Stomach smooth muscle (tissue), 2 donors: ENCODE results near the gene HSF2BP.
"Not testable (repeated sequence)": the region's sequence is repeated elsewhere in the genome, so short reads cannot be mapped to it uniquely, and the experiment has no call there.

Experiments
- H3K27ac ChIP-seq: one replicate; pipeline ENCODE4 v1.7.0; 2013; ENCODE audit warnings: mild to moderate bottlenecking, low read length, inconsistent platforms
- H3K27me3 ChIP-seq, 2 donors: one replicate each; pipeline ENCODE4 v1.7.0; 2013; ENCODE audit warnings: low read length in 2 of 2; ENCODE audit not compliant: insufficient read depth in 2 of 2, control insufficient read depth in 1 of 2
- H3K36me3 ChIP-seq, 2 donors: one replicate each; pipeline ENCODE4 v1.7.0; 2013; ENCODE audit warnings: low read length in 2 of 2; ENCODE audit not compliant: control insufficient read depth in 2 of 2, insufficient read depth in 2 of 2
- H3K4me1 ChIP-seq: one replicate; pipeline ENCODE4 v1.7.0; 2013; ENCODE audit warnings: low read length; ENCODE audit not compliant: control insufficient read depth, insufficient read depth
- H3K4me3 ChIP-seq, 2 donors: one replicate each; pipeline ENCODE4 v1.7.0; 2013; ENCODE audit warnings: low read length in 2 of 2
- H3K9ac ChIP-seq, 2 donors: one replicate each; pipeline ENCODE4 v1.7.0; 2013; ENCODE audit warnings: low read length in 2 of 2, mild to moderate bottlenecking in 1 of 2
- H3K9me3 ChIP-seq, 2 donors: one replicate each; pipeline ENCODE4 v1.7.0; 2013; ENCODE audit warnings: low read length in 2 of 2; ENCODE audit not compliant: control insufficient read depth in 2 of 2
- donor health status: healthy.
- donor health status: Pancreatic carcinoma.

Gene HSF2BP

DNA sequence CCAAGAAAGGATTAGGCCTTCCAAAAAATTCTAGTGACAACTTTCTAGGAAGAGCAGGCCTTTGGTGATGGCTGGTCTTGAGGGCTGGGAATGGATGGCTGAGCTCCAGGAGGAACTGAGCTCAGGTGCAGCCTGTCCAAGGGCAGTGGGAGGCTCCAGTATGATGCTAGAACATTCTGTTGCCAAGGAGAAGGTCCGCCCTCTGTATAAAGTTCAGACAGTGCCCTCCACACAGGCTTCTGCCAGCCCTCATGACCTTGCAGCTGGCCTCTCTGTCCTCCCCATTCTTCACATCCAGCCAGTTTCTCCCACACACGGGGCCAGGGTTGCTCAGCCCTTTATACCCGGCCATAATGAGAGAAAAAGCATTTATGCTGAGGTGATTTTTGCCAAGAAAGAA, 146.3 kb downstream of the HSF2BP start:
- H3K9me3 ChIP-seq, H3K36me3 ChIP-seq, H3K9ac ChIP-seq, H3K27me3 ChIP-seq, H3K27ac ChIP-seq, H3K4me3 ChIP-seq, H3K4me1 ChIP-seq: not testable (repeated sequence)

DNA sequence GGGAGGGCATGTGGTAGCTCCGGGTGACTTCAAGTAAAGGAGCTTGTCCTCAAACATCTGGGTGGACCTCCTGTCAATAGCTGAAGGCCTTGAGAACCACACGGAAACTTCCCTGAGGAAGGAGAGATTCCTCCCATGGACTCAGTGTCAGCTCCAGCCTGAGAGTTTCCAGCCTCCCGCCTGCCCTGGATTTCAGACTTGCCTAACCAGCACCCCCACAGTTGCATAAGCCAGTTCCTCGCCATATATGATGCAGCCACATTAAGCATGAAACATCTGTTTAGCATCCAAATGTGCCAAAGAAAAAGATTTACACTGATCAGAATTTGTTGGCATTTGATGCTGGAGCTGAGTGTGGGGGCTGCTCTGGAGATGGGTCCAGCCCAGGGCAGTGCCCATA, 148.1 kb downstream of the HSF2BP start:
- H3K4me3 ChIP-seq, H3K4me1 ChIP-seq, H3K27me3 ChIP-seq, H3K27ac ChIP-seq, H3K36me3 ChIP-seq, H3K9me3 ChIP-seq, H3K9ac ChIP-seq: not testable (repeated sequence)

DNA sequence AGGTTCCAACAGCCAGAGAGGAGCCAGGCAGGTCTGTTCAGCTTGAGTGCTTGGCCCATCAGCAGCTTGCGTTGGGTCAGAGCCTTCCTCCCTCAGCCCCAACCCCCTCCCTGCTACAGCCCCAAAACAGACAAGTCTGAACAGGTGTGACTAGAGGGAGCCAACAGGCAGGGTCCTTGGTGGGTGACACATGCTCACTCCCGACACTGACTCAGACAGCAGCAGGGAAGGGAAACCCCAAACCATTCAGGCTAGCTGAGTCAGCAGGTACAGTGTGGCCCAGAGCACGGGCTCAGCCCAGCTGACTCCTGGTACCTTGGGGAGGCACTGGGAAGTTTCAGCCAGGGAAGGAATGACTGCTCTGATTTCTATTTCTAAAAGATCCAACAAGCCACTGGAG, 148.6 kb downstream of the HSF2BP start:
- H3K9me3 ChIP-seq = not testable (repeated sequence)

DNA sequence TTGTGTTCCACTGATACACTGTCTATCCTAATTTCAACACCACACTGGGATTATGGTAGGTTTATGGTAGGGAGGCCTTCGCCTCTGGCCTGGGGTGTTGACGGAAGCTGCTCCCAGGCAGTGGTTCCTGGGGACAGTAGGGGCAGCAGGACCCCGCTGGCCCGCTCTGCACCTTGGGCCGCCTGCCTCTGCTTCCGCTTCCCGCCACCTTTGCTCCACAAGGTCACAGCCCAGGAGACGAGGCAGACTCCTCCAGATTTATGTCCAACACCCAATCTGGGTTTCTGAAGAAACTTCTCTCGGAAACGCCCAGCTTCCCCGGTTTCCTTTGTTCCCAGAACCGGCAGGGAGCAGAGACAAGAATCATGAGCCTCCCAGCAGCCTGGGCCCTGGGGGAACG, 155.4 kb downstream of the HSF2BP start:
- not testable (repeated sequence) for H3K27ac ChIP-seq, H3K4me3 ChIP-seq, H3K27me3 ChIP-seq, H3K9me3 ChIP-seq, H3K36me3 ChIP-seq, H3K9ac ChIP-seq, H3K4me1 ChIP-seq

More for the DNA sequence above, 148.6 kb downstream of the HSF2BP start:
- not testable (repeated sequence) for H3K27ac ChIP-seq, H3K27me3 ChIP-seq, H3K36me3 ChIP-seq, H3K9ac ChIP-seq, H3K4me3 ChIP-seq, H3K4me1 ChIP-seq

DNA sequence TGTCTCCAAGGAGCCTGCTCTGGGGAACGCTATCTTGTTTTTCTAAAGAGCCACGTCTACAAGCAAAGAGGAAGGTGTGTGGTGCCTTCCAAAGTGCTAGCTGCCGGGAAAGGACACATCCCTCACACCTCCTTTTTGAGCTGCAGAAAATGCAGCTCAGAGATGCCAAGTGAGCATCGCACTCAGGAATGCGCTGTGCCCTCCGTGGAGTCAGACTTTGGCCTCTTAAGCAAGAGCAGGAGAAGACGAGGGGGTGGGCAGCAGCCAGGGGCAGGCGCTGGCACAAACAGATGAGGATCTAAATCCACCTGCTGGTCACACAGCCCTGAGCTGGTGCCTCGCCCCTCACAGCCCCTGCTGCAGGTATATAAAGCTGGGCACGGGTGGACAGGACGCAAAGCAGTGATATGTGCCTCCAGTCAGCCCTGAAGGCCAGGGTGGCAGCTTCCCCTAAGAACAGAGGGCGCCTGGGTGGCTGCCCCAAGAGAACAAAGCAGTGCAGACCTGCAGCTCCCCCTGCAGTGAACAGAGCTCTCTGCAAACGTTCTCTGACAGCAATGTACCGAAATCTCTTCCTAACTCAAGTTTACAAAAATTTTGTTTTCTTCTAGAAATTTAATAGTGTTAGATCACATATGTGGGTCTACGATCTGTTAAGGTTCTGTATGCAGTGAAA, 156.1 kb downstream of the HSF2BP start:
- H3K4me3 ChIP-seq, H3K27ac ChIP-seq: not testable (repeated sequence)

DNA sequence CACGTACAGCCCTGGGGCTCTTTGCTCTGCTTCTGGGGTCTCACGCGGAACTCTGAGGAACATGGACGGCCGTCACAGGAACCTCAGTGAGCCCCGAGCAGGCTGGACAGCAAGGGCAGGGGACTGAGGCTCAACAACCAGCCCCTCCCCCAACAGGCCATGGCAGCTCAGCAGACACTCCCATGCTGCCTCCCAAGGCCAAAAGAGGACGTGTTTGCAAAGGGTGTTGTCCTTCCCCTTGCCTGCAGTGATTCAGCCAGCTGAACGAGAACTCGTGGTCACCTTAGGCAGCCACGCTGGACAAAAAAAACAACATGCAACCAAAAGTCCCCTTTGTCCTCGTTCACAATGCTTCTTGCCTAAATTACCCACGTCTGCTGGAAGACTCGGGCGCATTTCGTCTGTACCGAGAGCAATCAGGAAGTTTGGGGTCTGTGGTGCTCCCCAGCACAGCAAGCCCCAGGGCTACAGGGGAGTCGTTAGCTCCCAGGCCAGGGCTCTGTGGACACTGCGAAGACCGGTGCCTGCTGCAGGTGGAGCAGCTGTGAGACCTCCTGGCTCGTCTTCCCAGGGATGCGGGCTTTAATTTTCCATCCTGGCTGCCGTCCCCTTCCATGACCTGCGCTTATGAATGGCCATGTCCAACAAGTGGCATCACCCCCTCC, 156.7 kb downstream of the HSF2BP start:
- H3K36me3 ChIP-seq, H3K9ac ChIP-seq, H3K9me3 ChIP-seq: not testable (repeated sequence)

More for the DNA sequence above, 156.1 kb downstream of the HSF2BP start:
- not testable (repeated sequence) for H3K4me1 ChIP-seq, H3K27me3 ChIP-seq, H3K9me3 ChIP-seq, H3K9ac ChIP-seq, H3K36me3 ChIP-seq

DNA sequence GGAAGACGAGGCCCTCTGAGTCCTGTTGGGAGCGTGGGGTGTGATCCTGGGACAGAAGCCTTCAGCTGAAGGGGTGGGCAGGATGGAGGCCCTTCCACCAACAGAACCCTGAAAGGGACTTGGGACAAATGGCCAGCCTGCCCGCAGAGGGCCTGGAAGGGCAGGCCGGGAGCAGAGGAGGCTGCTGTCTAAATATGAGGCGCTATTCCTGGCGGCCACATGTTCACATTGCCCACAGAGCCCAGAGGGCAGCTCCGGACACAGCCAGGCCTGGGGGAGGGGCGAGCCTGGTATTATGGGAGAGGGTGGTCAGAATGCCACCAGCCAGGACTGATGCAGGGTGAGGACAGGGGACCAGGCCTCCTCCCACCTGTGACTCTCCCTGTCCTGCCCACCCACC, 160.4 kb downstream of the HSF2BP start:
- not testable (repeated sequence) for H3K9ac ChIP-seq, H3K27me3 ChIP-seq, H3K9me3 ChIP-seq, H3K4me1 ChIP-seq, H3K27ac ChIP-seq, H3K36me3 ChIP-seq, H3K4me3 ChIP-seq

More for the DNA sequence above, 156.7 kb downstream of the HSF2BP start:
- H3K4me1 ChIP-seq, H3K27me3 ChIP-seq, H3K27ac ChIP-seq, H3K4me3 ChIP-seq: not testable (repeated sequence)

DNA sequence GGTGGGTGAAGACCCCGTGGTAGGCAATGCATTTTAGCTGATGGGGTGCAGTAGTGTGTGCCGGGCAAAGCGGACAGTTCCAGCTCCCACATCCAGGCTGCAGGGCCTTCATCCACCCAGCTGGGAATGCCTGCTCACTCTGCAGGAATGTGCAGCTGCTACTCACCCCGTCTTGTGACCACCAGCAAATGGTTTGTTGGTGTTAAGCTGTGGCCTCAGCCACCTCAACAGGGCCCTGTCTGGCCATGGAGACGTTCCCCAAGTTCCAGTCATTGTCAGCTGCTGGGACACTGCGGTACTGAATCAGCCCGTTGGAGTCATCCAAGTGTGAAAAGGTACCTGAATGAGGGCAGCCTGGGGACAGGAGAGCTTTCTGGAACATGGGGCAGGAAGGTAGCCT, 161.2 kb downstream of the HSF2BP start:
- H3K4me1 ChIP-seq, H3K9me3 ChIP-seq, H3K36me3 ChIP-seq, H3K27ac ChIP-seq, H3K4me3 ChIP-seq, H3K27me3 ChIP-seq, H3K9ac ChIP-seq: not testable (repeated sequence)

DNA sequence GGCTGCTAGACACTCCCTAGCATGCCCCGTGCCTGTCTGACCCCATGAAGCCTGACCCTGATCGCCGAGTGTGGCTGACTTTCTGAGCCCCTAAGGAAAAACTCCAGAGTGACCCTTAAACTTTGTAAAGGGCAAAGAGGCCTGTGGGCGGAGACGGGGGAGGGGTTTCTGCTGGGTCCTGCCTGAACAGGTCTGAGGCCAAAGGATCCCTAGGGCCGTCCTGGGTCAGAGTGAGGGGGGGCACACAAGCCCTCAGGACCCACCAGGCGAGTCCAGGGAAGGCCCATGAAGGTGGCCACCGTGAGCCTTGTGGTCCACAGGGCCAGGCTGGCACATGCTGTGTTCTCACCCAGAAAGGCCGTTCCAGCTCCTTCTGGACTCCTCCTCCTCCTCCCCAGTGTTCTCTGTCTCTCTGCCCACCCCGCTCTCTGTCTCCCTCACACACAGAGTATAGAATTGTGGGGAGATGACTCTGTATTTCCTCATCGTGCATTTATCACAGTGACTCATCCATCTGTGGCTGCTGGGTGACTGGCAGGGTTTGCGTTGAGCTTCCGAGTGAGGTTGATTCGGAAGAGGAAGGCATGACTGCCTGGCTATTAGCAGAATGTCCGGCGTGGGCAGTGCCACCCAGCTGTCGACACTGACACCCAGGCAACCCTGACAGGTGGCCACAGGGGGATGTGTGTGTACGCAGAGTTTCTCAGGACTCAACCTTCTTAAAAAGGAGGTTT, 164.8 kb downstream of the HSF2BP start:
- H3K27me3 ChIP-seq, H3K36me3 ChIP-seq, H3K4me3 ChIP-seq, H3K9me3 ChIP-seq, H3K27ac ChIP-seq, H3K9ac ChIP-seq, H3K4me1 ChIP-seq: not testable (repeated sequence)

DNA sequence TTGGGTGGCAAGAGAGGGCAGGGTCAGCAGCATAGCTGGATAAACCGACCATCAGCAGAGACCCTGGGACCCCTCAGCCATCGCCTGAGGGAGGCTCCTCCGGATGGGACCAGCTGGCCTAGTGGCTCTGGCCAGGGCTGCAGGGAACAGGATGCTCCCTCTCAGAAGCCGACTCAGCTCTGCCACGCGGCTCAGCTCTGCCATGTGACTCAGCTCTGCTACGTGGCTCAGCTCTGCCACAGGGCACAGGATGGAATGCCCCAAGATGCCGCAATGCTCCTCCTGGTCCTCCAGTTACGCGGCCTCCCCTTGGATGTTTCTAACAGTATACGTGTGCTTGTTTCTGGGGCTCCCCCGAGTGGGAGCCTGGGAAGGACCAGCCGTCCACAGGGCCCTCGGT, 165.8 kb downstream of the HSF2BP start:
- not testable (repeated sequence) for H3K27ac ChIP-seq, H3K9ac ChIP-seq, H3K9me3 ChIP-seq, H3K4me3 ChIP-seq, H3K36me3 ChIP-seq, H3K27me3 ChIP-seq, H3K4me1 ChIP-seq

DNA sequence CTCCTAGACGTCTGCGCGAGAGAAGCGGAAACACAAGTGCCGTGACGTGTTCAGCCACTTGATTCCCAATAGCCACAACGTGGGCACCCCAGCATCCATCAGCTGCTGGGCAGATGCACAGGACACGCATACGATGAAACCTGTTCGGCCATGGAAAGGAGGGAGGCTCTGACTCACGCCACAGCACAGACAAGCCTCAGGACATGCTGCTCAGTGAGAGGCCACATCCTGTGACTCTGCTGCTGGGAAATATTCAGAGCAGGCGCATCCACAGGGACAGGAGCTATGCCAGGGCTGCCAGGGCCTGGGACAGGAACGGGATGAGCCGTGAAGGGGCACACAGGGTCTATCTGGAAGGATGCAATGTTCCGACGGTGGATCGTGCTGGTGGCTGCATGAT, 171.1 kb downstream of the HSF2BP start:
- not testable (repeated sequence) for H3K9ac ChIP-seq, H3K36me3 ChIP-seq, H3K9me3 ChIP-seq, H3K4me3 ChIP-seq, H3K4me1 ChIP-seq, H3K27me3 ChIP-seq, H3K27ac ChIP-seq
